Stimulated activated CD4-positive, alpha-beta T cell treated with anti-CD3 and anti-CD28 coated beads, TNF-alpha, amount 100 ng/mL, for 48 hours (primary cell): ENCODE data around the gene ZNF235.
"Not testable (repeated sequence)": the region's sequence is repeated elsewhere in the genome, so short reads cannot be mapped to it uniquely, and the experiment has no call there.

ENCODE experiments used
- DNase-seq, 3 donors: peaks; one replicate each; pipeline ENCODE4 v3.0.0-alpha.2; 2020; ENCODE audit warnings: low read depth in 3 of 3

The ZNF235 gene

DNA sequence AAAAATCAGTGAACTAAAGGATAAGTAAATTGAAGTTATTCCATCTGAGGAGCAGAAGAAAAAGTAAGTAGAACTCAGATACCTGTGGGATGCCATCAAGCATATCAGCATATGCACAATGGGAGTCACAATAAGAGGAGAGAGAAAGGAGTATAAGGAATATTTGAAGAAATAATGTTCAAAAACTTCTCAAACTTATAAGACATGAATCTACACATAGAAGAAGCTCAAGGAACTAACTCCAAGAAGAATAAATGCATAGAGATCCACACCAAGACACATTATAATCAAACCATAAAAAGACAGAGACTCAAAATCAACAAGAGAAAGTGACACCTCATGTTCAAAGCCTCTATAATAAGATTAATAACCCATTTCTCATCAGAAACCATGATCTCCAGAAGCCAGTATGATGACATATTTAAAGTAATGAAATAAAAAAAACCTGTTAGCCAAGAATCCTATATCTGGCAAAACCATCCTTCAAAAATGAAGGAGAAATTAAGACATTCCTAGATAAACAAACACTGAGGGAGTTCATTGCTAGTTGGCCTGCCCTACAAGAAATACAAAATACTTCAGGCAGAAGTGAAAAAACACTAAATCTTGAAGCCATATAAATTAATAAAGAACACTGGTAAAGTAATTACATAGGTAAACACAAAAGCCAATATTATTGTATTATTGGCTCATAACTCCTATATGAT, 49.0 kb downstream of the ZNF235 start:
- no peak for DNase-seq

DNA sequence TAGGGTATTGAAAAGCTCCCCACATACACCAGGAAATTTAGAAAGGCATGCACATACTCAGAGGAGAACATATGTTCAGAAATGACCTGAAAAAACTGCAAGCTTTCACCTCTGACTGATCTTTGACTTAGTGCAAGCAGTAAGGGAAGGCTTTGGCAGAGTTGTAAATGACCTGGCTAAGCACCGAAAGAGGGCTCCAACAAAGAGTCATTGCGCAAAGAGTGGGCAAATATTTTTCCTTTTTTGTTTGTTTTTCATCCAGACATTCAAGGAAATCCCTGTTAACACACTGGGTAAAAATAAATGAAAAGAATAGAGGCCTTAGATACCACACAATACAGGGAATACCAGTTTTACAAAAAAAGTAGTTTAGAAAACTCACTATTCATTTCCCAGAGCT, 50.3 kb downstream of the ZNF235 start:
- DNase-seq, result no peak

- not testable (repeated sequence) for DNase-seq
Measured at GRCh38 chr19:44253392-44253791, 51.4 kb downstream of the ZNF235 start.

DNA sequence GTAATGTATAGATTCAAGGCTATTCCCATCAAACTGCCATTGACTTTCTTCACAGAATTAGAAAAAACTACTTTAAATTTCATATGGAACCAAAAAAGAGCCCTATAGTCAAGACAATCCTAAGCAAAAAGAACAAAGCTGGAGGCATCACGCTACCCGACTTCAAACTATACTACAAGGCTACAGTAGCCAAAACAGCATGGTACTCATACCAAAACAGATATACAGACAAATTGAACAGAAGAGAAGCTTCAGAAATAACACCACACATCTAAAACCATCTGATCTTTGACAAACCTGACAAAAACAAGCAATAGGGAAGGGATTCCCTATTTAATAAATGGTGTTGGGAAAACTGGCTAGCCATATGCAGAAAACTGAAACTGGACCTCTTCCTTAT, 52.5 kb downstream of the ZNF235 start:
- not testable (repeated sequence) for DNase-seq

GRCh38 chr19:44236384-44236783, 68.4 kb downstream of the ZNF235 start:
- DNase-seq, result no peak
